Measurements from ENCODE around the gene PRKG1. TPM values are rescaled to one million over a fixed set of nuclear protein-coding genes. Genes with fewer than 3 reads are reported as not detected.
"Not testable (repeated sequence)": the region's sequence is repeated elsewhere in the genome, so short reads cannot be mapped to it uniquely, and the experiment has no call there.

The PRKG1 gene
- total RNA-seq, 1 experiment from 2014 or later, result 16.5 TPM

DNA sequence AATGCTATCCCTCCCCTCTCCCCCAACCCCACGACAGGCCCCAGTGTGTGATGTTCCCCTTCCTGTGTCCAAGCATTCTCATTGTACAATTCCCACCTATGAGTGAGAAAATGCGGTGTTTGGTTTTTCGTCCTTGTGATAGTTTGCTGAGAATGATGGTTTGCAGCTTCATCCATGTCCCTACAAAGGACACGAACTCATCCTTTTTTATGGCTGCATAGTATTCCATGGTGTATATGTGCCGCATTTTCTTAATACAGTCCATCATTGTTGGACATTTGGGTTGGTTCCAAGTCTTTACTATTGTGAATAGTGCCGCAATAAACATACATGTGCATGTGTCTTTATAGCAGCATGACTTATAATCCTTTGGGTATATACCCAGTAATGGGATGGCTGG, 201.8 kb downstream of the PRKG1 start:
- DNase-seq (ENCODE audit: low spot score); ATAC-seq; H3K27ac Mint-ChIP-seq; H3K4me3 Mint-ChIP-seq; CTCF ChIA-PET; POLR2A ChIA-PET; H3K27me3 Mint-ChIP-seq (ENCODE audit: low read depth): not testable (repeated sequence)
- H3K4me1 Mint-ChIP-seq, result peaks cover 27% of the 10 kb centered on the region
- TF ChIP-seq GTF2I (CRISPR knock-in tag; conservative IDR thresholded peaks at IDR 0.05), result 0 out of 2 replicates have a peak, but pooled peaks have one; percentile 18
- peaks cover 39% of the 10 kb centered on the region for H3K9me3 Mint-ChIP-seq
- H3K36me3 Mint-ChIP-seq, result peaks cover 48% of the 10 kb centered on the region

- CTCF ChIA-PET; H3K27me3 Mint-ChIP-seq (ENCODE audit: low read depth); H3K4me3 Mint-ChIP-seq; H3K27ac Mint-ChIP-seq; POLR2A ChIA-PET: not testable (repeated sequence)
- Mint-ChIP-seq H3K9me3 (peaks cover 32% of the 10 kb centered on the region), H3K36me3 (peaks cover 34% of the 10 kb centered on the region), H3K4me1 (peaks cover 35% of the 10 kb centered on the region)
- TF ChIP-seq FOXK1 (CRISPR knock-in tag; IDR thresholded peaks at IDR 0.05), result 0 out of 2 replicates have a peak, but pooled peaks have one; percentile 37
- ATAC-seq (peak; percentile 59), DNase-seq (ENCODE audit: low spot score) (peak; percentile 51)
Measured at GRCh38 chr10:51281387-51281786, 207.1 kb downstream of the PRKG1 start.

GRCh38 chr10:51285601-51286000, 211.3 kb downstream of the PRKG1 start:
- ChIA-PET POLR2A (no interaction called here), CTCF (no interaction called here)
- no peak overlapping the region for H3K4me3 Mint-ChIP-seq
- H3K36me3 Mint-ChIP-seq, result peaks cover 6% of the 10 kb centered on the region
- peaks cover 7% of the 10 kb centered on the region for H3K9me3 Mint-ChIP-seq
- ATAC-seq (no peak), DNase-seq (ENCODE audit: low spot score) (no peak)
- H3K4me1 Mint-ChIP-seq, result peaks cover 35% of the 10 kb centered on the region
- H3K27ac Mint-ChIP-seq, result peak overlapping the region; percentile 17
- H3K27me3 Mint-ChIP-seq (ENCODE audit: low read depth), result peaks cover 2% of the 10 kb centered on the region; the same call in 1 of the 2 replicates
- TF ChIP-seq RORB (CRISPR knock-in tag; IDR thresholded peaks at IDR 0.05), result no peak
- no peak for TF ChIP-seq ZBTB21 (CRISPR knock-in tag; IDR thresholded peaks at IDR 0.05; ENCODE audit: borderline replicate concordance)
- TF ChIP-seq OVOL2 (CRISPR knock-in tag; IDR thresholded peaks at IDR 0.05; ENCODE audit: borderline replicate concordance), result no peak
- no peak for TF ChIP-seq NR1H2 (CRISPR knock-in tag; IDR thresholded peaks at IDR 0.05)
- TF ChIP-seq MAX (CRISPR knock-in tag; IDR thresholded peaks at IDR 0.05), result no peak
- TF ChIP-seq RELA (CRISPR knock-in tag; IDR thresholded peaks at IDR 0.05; ENCODE audit: borderline replicate concordance), result no peak
- no peak for TF ChIP-seq ESRRA (CRISPR knock-in tag; IDR thresholded peaks at IDR 0.05; ENCODE audit: borderline replicate concordance)
- TF ChIP-seq CDX4 (CRISPR knock-in tag; IDR thresholded peaks at IDR 0.05; ENCODE audit: borderline replicate concordance), result no peak
- TF ChIP-seq SP1 (CRISPR knock-in tag; conservative IDR thresholded peaks at IDR 0.05), result no peak
- TF ChIP-seq E2F4 (CRISPR knock-in tag; IDR thresholded peaks at IDR 0.05; ENCODE audit: borderline replicate concordance, low read depth), result no peak
- no peak for TF ChIP-seq TP53 (CRISPR knock-in tag; IDR thresholded peaks at IDR 0.05)

- Mint-ChIP-seq H3K4me1 (peaks cover 13% of the 10 kb centered on the region), H3K27me3 (ENCODE audit: low read depth) (no peaks in the 10 kb centered on the region), H3K4me3 (no peak overlapping the region), H3K9me3 (peaks cover 4% of the 10 kb centered on the region), H3K36me3 (no peaks in the 10 kb centered on the region), H3K27ac (no peak overlapping the region)
- no peak for ATAC-seq
- no peak for DNase-seq (ENCODE audit: low spot score)
- ChIA-PET POLR2A (no interaction called here), CTCF (no interaction called here)
- no peak for TF ChIP-seq FOXP1 (CRISPR knock-in tag; IDR thresholded peaks at IDR 0.05; ENCODE audit: borderline replicate concordance)
- no peak for TF ChIP-seq RORB (CRISPR knock-in tag; IDR thresholded peaks at IDR 0.05)
- TF ChIP-seq ETV6 (CRISPR knock-in tag; IDR thresholded peaks at IDR 0.05), result no peak
- TF ChIP-seq ELF4 (CRISPR knock-in tag; IDR thresholded peaks at IDR 0.05; ENCODE audit: low read depth), result no peak
- TF ChIP-seq CBFB (CRISPR knock-in tag; IDR thresholded peaks at IDR 0.05; ENCODE audit: low read depth), result no peak
- TF ChIP-seq JUN (CRISPR knock-in tag; IDR thresholded peaks at IDR 0.05), result no peak
- TF ChIP-seq PRRX2 (CRISPR knock-in tag; IDR thresholded peaks at IDR 0.05), result no peak
- TF ChIP-seq EMX1 (CRISPR knock-in tag; IDR thresholded peaks at IDR 0.05), result no peak
- no peak for TF ChIP-seq ATF1 (CRISPR knock-in tag; IDR thresholded peaks at IDR 0.05)
- TF ChIP-seq NFYB (CRISPR knock-in tag; conservative IDR thresholded peaks at IDR 0.05; ENCODE audit: low read depth), result no peak
- no peak for TF ChIP-seq CTCF (IDR thresholded peaks at IDR 0.05)
- TF ChIP-seq ZNF532 (CRISPR knock-in tag; IDR thresholded peaks at IDR 0.05; ENCODE audit: borderline replicate concordance), result no peak
- TF ChIP-seq TP53 (CRISPR knock-in tag; IDR thresholded peaks at IDR 0.05), result no peak
Measured at GRCh38 chr10:51288511-51288910, 214.2 kb downstream of the PRKG1 start.

Data from WTC11 (cell line).